HepG2 (cell line): ENCODE data around the gene COQ7. TPM values are rescaled to one million over a fixed set of nuclear protein-coding genes. Genes with fewer than 3 reads are reported as not detected.
A peak's percentile ranks its signal among the peaks of the same experiment; 100 is the strongest.

Source experiments
- CEBPG ChIP-seq: IDR thresholded peaks from 2 replicates; pipeline ENCODE4 v1.6.1; 2016
- ESRRA ChIP-seq: sonication (generic); formaldehyde crosslinking; IDR thresholded peaks from 2 replicates; pipeline ENCODE4 v1.5.1; 2020; ENCODE audit warnings: mild to moderate bottlenecking, low read depth, missing genetic modification reagents
- MAFG ChIP-seq: sonication (generic); formaldehyde crosslinking; IDR thresholded peaks from 2 replicates; pipeline ENCODE4 v1.5.1; 2020; ENCODE audit warnings: mild to moderate bottlenecking, missing genetic modification reagents
- NPAS2 ChIP-seq: sonication (generic); formaldehyde crosslinking; IDR thresholded peaks from 2 replicates; pipeline ENCODE4 v1.8.0; 2022; ENCODE audit warnings: mild to moderate bottlenecking, missing genetic modification reagents, borderline replicate concordance
- PTBP1 ChIP-seq: fragments of 200-400 bp; formaldehyde crosslinking; IDR thresholded peaks from 2 replicates; pipeline ENCODE4 v1.6.1; 2018; ENCODE audit warnings: low read length, low read depth; ENCODE audit not compliant: poor library complexity, severe bottlenecking
- RBFOX2 ChIP-seq: fragments of 200-400 bp; formaldehyde crosslinking; IDR thresholded peaks from 2 replicates; pipeline ENCODE4 v1.6.1; 2017; ENCODE audit warnings: low read depth, mild to moderate bottlenecking, low read length
- SRY ChIP-seq: sonication (generic); formaldehyde crosslinking; IDR thresholded peaks from 2 replicates; pipeline ENCODE4 v1.8.0; 2022; ENCODE audit warnings: mild to moderate bottlenecking, missing genetic modification reagents
- ZBTB44 ChIP-seq: sonication (generic); formaldehyde crosslinking; IDR thresholded peaks from 2 replicates; pipeline ENCODE4 v1.4.0; 2020; ENCODE audit warnings: missing genetic modification reagents
- ZNF678 ChIP-seq: sonication (generic); formaldehyde crosslinking; IDR thresholded peaks from 2 replicates; pipeline ENCODE4 v1.4.0; 2020; ENCODE audit warnings: mild to moderate bottlenecking, missing genetic modification reagents
- ZNF747 ChIP-seq: sonication (generic); formaldehyde crosslinking; IDR thresholded peaks from 2 replicates; pipeline ENCODE4 v1.8.1; 2023; ENCODE audit warnings: missing genetic modification reagents, mild to moderate bottlenecking, borderline replicate concordance
- ZNF776 ChIP-seq: sonication (generic); formaldehyde crosslinking; IDR thresholded peaks from 2 replicates; pipeline ENCODE4 v1.4.0; 2020; ENCODE audit warnings: mild to moderate bottlenecking, missing genetic modification reagents
- polyA plus RNA-seq, 8 experiments: library from polyadenylated mRNA; depleted of rRNA in 3 of 8; stranded (reverse) in 7 of 8; unstranded in 1 of 8; fragments of >200 nt; fragmentation: Illumina TruSeq in 4 of 8; extraction: Trizol in 4 of 8; gene quantifications; 2 replicates each; pipeline versions ENCODE4 v1.2.1 to v1.2.3, GENCODE V29; 2011 to 2016; ENCODE audit warnings: low read depth in 4 of 8, missing spikeins in 1 of 8, mixed read lengths in 1 of 8; ENCODE audit not compliant: insufficient read depth in 1 of 8
- total RNA-seq, 5 experiments: library from RNA; depleted of rRNA; stranded (reverse); fragments of >200 nt; fragmentation: Illumina TruSeq; extraction: Trizol; gene quantifications; 2 replicates each; pipeline ENCODE4 v1.2.3, GENCODE V29; 2016; ENCODE audit warnings: low read depth in 1 of 5
- TF ChIP-seq, protein P1 (sequence below): sonication (generic); formaldehyde crosslinking; IDR thresholded peaks from 2 replicates; pipeline ENCODE4 v1.4.0; 2020; ENCODE audit warnings: missing genetic modification reagents, borderline replicate concordance
- TF ChIP-seq, protein P2 (sequence below): IDR thresholded peaks from 2 replicates; pipeline ENCODE4 v1.6.1; 2016; ENCODE audit warnings: low read depth, control low read depth
- TF ChIP-seq, protein P3 (sequence below): sonication (generic); formaldehyde crosslinking; IDR thresholded peaks from 2 replicates; pipeline ENCODE4 v1.8.1; 2023; ENCODE audit warnings: mild to moderate bottlenecking, missing genetic modification reagents

COQ7 gene
- total and polyA plus RNA-seq, 2 of the 13 experiments (the other 11 are each of a cell fraction or from before 2014, with no cell fraction given): 20.1 to 45.7 TPM

DNA sequence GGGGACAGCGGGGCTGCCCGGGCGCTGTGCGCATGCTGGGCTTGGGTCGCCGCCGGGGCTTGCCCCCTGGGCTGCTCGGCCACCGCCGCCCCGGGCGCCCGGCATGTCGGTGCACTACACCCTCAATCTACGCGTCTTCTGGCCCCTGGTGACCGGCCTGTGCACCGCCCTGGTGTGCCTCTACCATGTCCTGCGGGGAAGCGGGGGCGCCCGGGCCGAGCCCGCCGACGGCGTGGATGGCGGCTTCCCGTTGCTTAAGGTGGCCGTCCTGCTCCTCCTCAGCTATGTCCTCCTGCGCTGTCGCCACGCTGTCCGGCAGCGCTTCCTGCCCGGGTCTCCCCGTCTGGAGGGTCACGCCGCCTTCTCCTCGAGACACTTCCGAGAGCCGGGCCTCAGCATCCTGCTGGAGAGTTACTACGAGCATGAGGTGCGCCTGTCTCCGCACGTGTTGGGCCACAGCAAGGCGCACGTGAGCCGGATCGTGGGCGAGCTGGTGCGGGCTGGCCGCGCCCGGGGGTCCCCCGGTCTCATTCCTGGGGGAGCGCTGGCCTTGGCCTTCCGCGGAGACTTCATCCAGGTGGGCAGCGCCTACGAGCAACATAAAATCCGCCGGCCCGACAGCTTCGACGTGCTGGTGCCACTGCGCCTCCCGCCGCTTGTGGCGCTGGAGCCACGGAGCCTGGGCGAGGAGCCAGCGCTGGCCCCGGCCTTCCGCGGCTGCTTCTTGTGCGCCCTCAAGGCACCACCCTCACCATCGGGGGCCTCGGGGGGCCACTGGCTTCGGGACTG, 47.1 kb downstream of the COQ7 start (continued):
- TF ChIP-seq ZBTB44 (CRISPR knock-in tag) (peak; percentile 26; the same call in 1 of the 2 replicates), MAFG (CRISPR knock-in tag) (0 out of 2 replicates have a peak, but pooled peaks have one; percentile 65), ESRRA (CRISPR knock-in tag) (0 out of 2 replicates have a peak, but pooled peaks have one; percentile 39), CEBPG (CRISPR knock-in tag) (no peak), SRY (CRISPR knock-in tag) (peak; percentile 68; the same call in 1 of the 2 replicates), ZNF678 (CRISPR knock-in tag) (no peak), PTBP1 (peak; percentile 36), NPAS2 (CRISPR knock-in tag) (no peak), ZNF776 (CRISPR knock-in tag) (peak; percentile 72; the same call in 1 of the 2 replicates), ZNF747 (CRISPR knock-in tag) (no peak), RBFOX2 (peak; percentile 62)
- TF ChIP-seq, protein P1, sequence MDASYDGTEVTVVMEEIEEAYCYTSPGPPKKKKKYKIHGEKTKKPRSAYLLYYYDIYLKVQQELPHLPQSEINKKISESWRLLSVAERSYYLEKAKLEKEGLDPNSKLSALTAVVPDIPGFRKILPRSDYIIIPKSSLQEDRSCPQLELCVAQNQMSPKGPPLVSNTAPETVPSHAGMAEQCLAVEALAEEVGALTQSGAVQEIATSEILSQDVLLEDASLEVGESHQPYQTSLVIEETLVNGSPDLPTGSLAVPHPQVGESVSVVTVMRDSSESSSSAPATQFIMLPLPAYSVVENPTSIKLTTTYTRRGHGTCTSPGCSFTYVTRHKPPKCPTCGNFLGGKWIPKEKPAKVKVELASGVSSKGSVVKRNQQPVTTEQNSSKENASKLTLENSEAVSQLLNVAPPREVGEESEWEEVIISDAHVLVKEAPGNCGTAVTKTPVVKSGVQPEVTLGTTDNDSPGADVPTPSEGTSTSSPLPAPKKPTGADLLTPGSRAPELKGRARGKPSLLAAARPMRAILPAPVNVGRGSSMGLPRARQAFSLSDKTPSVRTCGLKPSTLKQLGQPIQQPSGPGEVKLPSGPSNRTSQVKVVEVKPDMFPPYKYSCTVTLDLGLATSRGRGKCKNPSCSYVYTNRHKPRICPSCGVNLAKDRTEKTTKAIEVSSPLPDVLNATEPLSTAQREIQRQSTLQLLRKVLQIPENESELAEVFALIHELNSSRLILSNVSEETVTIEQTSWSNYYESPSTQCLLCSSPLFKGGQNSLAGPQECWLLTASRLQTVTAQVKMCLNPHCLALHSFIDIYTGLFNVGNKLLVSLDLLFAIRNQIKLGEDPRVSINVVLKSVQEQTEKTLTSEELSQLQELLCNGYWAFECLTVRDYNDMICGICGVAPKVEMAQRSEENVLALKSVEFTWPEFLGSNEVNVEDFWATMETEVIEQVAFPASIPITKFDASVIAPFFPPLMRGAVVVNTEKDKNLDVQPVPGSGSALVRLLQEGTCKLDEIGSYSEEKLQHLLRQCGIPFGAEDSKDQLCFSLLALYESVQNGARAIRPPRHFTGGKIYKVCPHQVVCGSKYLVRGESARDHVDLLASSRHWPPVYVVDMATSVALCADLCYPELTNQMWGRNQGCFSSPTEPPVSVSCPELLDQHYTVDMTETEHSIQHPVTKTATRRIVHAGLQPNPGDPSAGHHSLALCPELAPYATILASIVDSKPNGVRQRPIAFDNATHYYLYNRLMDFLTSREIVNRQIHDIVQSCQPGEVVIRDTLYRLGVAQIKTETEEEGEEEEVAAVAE (CRISPR knock-in tag): no peak
- TF ChIP-seq, protein P2, sequence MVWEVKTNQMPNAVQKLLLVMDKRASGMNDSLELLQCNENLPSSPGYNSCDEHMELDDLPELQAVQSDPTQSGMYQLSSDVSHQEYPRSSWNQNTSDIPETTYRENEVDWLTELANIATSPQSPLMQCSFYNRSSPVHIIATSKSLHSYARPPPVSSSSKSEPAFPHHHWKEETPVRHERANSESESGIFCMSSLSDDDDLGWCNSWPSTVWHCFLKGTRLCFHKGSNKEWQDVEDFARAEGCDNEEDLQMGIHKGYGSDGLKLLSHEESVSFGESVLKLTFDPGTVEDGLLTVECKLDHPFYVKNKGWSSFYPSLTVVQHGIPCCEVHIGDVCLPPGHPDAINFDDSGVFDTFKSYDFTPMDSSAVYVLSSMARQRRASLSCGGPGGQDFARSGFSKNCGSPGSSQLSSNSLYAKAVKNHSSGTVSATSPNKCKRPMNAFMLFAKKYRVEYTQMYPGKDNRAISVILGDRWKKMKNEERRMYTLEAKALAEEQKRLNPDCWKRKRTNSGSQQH: no peak
- TF ChIP-seq, protein P3, sequence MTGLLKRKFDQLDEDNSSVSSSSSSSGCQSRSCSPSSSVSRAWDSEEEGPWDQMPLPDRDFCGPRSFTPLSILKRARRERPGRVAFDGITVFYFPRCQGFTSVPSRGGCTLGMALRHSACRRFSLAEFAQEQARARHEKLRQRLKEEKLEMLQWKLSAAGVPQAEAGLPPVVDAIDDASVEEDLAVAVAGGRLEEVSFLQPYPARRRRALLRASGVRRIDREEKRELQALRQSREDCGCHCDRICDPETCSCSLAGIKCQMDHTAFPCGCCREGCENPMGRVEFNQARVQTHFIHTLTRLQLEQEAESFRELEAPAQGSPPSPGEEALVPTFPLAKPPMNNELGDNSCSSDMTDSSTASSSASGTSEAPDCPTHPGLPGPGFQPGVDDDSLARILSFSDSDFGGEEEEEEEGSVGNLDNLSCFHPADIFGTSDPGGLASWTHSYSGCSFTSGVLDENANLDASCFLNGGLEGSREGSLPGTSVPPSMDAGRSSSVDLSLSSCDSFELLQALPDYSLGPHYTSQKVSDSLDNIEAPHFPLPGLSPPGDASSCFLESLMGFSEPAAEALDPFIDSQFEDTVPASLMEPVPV (CRISPR knock-in tag): peak; percentile 77; the same call in 1 of the 2 replicates
